Trophoblast cell (in vitro differentiated cells and primary cell): ENCODE measurements around the gene SMIM22.

Source experiments
- DNase-seq, 2 donors: peaks; one replicate each; pipeline ENCODE4 v3.0.0-alpha.2; 2016
- H2AFZ ChIP-seq: 2 replicates; pipeline ENCODE4 v1.6.1; 2013; ENCODE audit warnings: low read length, moderate library complexity, mild to moderate bottlenecking; ENCODE audit not compliant: insufficient read depth, poor library complexity
- H2AK5ac ChIP-seq: 2 replicates; pipeline ENCODE4 v1.6.1; 2013; ENCODE audit warnings: mild to moderate bottlenecking, low read length
- H2BK120ac ChIP-seq: 2 replicates; pipeline ENCODE4 v1.6.1; 2013; ENCODE audit warnings: low read length, mild to moderate bottlenecking, moderate library complexity; ENCODE audit not compliant: insufficient read depth, poor library complexity
- H2BK12ac ChIP-seq: 2 replicates; pipeline ENCODE4 v1.6.1; 2013; ENCODE audit warnings: mild to moderate bottlenecking, low read length, moderate library complexity
- H2BK5ac ChIP-seq: 2 replicates; pipeline ENCODE4 v1.6.1; 2013; ENCODE audit warnings: low read length, low read depth, moderate library complexity, mild to moderate bottlenecking; ENCODE audit not compliant: poor library complexity
- H3K14ac ChIP-seq: 2 replicates; pipeline ENCODE4 v1.6.1; 2013; ENCODE audit warnings: mild to moderate bottlenecking, low read length
- H3K18ac ChIP-seq: 2 replicates; pipeline ENCODE4 v1.6.1; 2013; ENCODE audit warnings: mild to moderate bottlenecking, low read length
- H3K23ac ChIP-seq: 2 replicates; pipeline ENCODE4 v1.6.1; 2013; ENCODE audit warnings: low read length
- H3K27ac ChIP-seq: 2 replicates; pipeline ENCODE4 v1.5.1; 2013; ENCODE audit warnings: low read depth, mild to moderate bottlenecking, inconsistent platforms, low read length, moderate library complexity
- H3K27me3 ChIP-seq: 2 replicates; pipeline ENCODE4 v1.6.1; 2013; ENCODE audit warnings: inconsistent platforms, mild to moderate bottlenecking, low read length, moderate library complexity; ENCODE audit not compliant: insufficient read depth
- H3K36me3 ChIP-seq, 2 experiments: 1 replicate in 1 of 2; 2 replicates in 1 of 2; pipeline ENCODE4 v1.6.1; 2013; ENCODE audit warnings: low read length in 2 of 2, mild to moderate bottlenecking in 2 of 2, moderate library complexity in 1 of 2; ENCODE audit not compliant: insufficient read depth in 2 of 2, control insufficient read depth in 1 of 2
- H3K4ac ChIP-seq: 2 replicates; pipeline ENCODE4 v1.6.1; 2013; ENCODE audit warnings: low read depth, mild to moderate bottlenecking, low read length, moderate library complexity
- H3K4me1 ChIP-seq, 2 experiments: 1 replicate in 1 of 2; 2 replicates in 1 of 2; pipeline ENCODE4 v1.6.1; 2013; ENCODE audit warnings: low read length in 2 of 2, mild to moderate bottlenecking in 2 of 2, moderate library complexity in 1 of 2; ENCODE audit not compliant: insufficient read depth in 2 of 2, control insufficient read depth in 1 of 2
- H3K4me2 ChIP-seq: 2 replicates; pipeline ENCODE4 v1.6.1; 2013; ENCODE audit warnings: inconsistent platforms, mild to moderate bottlenecking, low read length, moderate library complexity
- H3K4me3 ChIP-seq: 2 replicates; pipeline ENCODE4 v1.5.1; 2013; ENCODE audit warnings: mild to moderate bottlenecking, low read depth, low read length, inconsistent platforms
- H3K79me1 ChIP-seq: one replicate; pipeline ENCODE4 v1.6.1; 2013; ENCODE audit warnings: low read length
- H3K79me2 ChIP-seq: 2 replicates; pipeline ENCODE4 v1.6.1; 2013; ENCODE audit warnings: low read length, mild to moderate bottlenecking; ENCODE audit not compliant: control insufficient read depth, insufficient read depth, poor library complexity
- H3K9ac ChIP-seq: 2 replicates; pipeline ENCODE4 v1.6.1; 2013; ENCODE audit warnings: mild to moderate bottlenecking, low read length
- H3K9me3 ChIP-seq: 2 replicates; pipeline ENCODE4 v1.6.1; 2013; ENCODE audit warnings: low read depth, mild to moderate bottlenecking, control low read depth, inconsistent platforms, low read length; ENCODE audit not compliant: insufficient read depth
- H4K12ac ChIP-seq: 2 replicates; pipeline ENCODE4 v1.6.1; 2013; ENCODE audit warnings: low read depth, mild to moderate bottlenecking, low read length, moderate library complexity
- H4K8ac ChIP-seq: 2 replicates; pipeline ENCODE4 v1.6.1; 2013; ENCODE audit warnings: low read depth, mild to moderate bottlenecking, low read length, moderate library complexity
- H4K91ac ChIP-seq: one replicate; pipeline ENCODE4 v1.6.1; 2013; ENCODE audit warnings: low read depth, mild to moderate bottlenecking, low read length, moderate library complexity
- WGBS: extraction: QIAGEN DNeasy Blood & Tissue Kit; methylation state at CpG from one replicate; pipeline ENCODE4 v1.1.7; 2013; ENCODE audit warnings: missing lambda C conversion rate; ENCODE audit not compliant: insufficient read length, insufficient coverage; ENCODE audit errors: extremely low coverage; 5-methylcytosine and 5-hydroxymethylcytosine counted together

Gene SMIM22

GRCh38 chr16:4762205-4762604, 33.0 kb upstream of the SMIM22 start:
- H2BK5ac ChIP-seq, result no peak overlapping the region
- H3K14ac ChIP-seq, result no peak overlapping the region
- peaks cover 5% of the 10 kb centered on the region for H3K79me2 ChIP-seq
- H3K36me3 ChIP-seq, result peaks cover 61 to 65% of the 10 kb centered on the region in 2 experiments
- WGBS, result no CpG with 5 or more reads among the region's 9 CpGs
- no peak overlapping the region for H3K27ac ChIP-seq
- no peak overlapping the region for H3K4me3 ChIP-seq
- H3K4ac ChIP-seq, result no peak overlapping the region
- no peak overlapping the region for H3K18ac ChIP-seq
- no peak overlapping the region for H3K23ac ChIP-seq
- no peak overlapping the region for H2BK120ac ChIP-seq
- no peak overlapping the region for H2BK12ac ChIP-seq
- H3K79me1 ChIP-seq, result peaks cover 3% of the 10 kb centered on the region
- DNase-seq, result no peak
- H4K91ac ChIP-seq, result no peak overlapping the region
- no peak overlapping the region for H4K12ac ChIP-seq
- no peak overlapping the region for H2AK5ac ChIP-seq
- H3K4me2 ChIP-seq, result no peak overlapping the region
- no peaks in the 10 kb centered on the region for H3K27me3 ChIP-seq
- H2AFZ ChIP-seq, result no peak overlapping the region
- peaks cover under 1% of the 10 kb centered on the region for H3K9me3 ChIP-seq
- no peak overlapping the region for H3K9ac ChIP-seq
- H3K4me1 ChIP-seq, result peaks cover 3 to 10% of the 10 kb centered on the region in 2 experiments
- no peak overlapping the region for H4K8ac ChIP-seq

GRCh38 chr16:4763791-4764190, 31.4 kb upstream of the SMIM22 start:
- H4K8ac ChIP-seq, result no peak overlapping the region
- H3K79me2 ChIP-seq, result peaks cover 5% of the 10 kb centered on the region
- no peak overlapping the region for H2AFZ ChIP-seq
- H3K23ac ChIP-seq, result no peak overlapping the region
- H3K27ac ChIP-seq, result no peak overlapping the region
- no peak overlapping the region for H3K4me2 ChIP-seq
- H3K9me3 ChIP-seq, result peaks cover 2% of the 10 kb centered on the region
- H4K91ac ChIP-seq, result no peak overlapping the region
- no peaks in the 10 kb centered on the region for H3K27me3 ChIP-seq
- no peak overlapping the region for H2BK120ac ChIP-seq
- H3K9ac ChIP-seq, result no peak overlapping the region
- H3K36me3 ChIP-seq, result peaks cover 50 to 57% of the 10 kb centered on the region in 2 experiments
- H2BK12ac ChIP-seq, result no peak overlapping the region
- no peak overlapping the region for H3K4ac ChIP-seq
- H4K12ac ChIP-seq, result no peak overlapping the region
- no peak overlapping the region for H2BK5ac ChIP-seq
- H2AK5ac ChIP-seq, result no peak overlapping the region
- H3K79me1 ChIP-seq, result peaks cover 6% of the 10 kb centered on the region
- no CpG with 5 or more reads among the region's 7 CpGs for WGBS
- no peak for DNase-seq
- H3K14ac ChIP-seq, result no peak overlapping the region
- H3K4me1 ChIP-seq, result peaks cover 6 to 14% of the 10 kb centered on the region in 2 experiments
- H3K18ac ChIP-seq, result peak overlapping the region; percentile 3
- H3K4me3 ChIP-seq, result no peak overlapping the region

GRCh38 chr16:4765511-4766474, 29.4 kb upstream of the SMIM22 start:
- H3K79me1 ChIP-seq, result peaks cover 9% of the 10 kb centered on the region
- peaks cover 7% of the 10 kb centered on the region for H3K79me2 ChIP-seq
- no peak overlapping the region for H4K8ac ChIP-seq
- H3K27ac ChIP-seq, result no peak overlapping the region
- H3K9ac ChIP-seq, result no peak overlapping the region
- H3K18ac ChIP-seq, result peak overlapping the region; percentile 1
- peak overlapping the region; percentile 73 for H3K4me2 ChIP-seq
- H3K4ac ChIP-seq, result peak overlapping the region; percentile 75
- no peak overlapping the region for H4K91ac ChIP-seq
- H3K4me3 ChIP-seq, result no peak overlapping the region
- DNase-seq, result no peak
- H4K12ac ChIP-seq, result no peak overlapping the region
- no peaks in the 10 kb centered on the region for H3K27me3 ChIP-seq
- no peak overlapping the region for H3K23ac ChIP-seq
- WGBS, result no CpG with 5 or more reads among the region's 26 CpGs
- peaks cover 9 to 14% of the 10 kb centered on the region in 2 experiments for H3K4me1 ChIP-seq
- no peak overlapping the region for H2BK12ac ChIP-seq
- H2BK5ac ChIP-seq, result no peak overlapping the region
- no peak overlapping the region for H2BK120ac ChIP-seq
- H2AFZ ChIP-seq, result no peak overlapping the region
- H2AK5ac ChIP-seq, result no peak overlapping the region
- H3K36me3 ChIP-seq, result peaks cover 35 to 40% of the 10 kb centered on the region in 2 experiments
- H3K9me3 ChIP-seq, result peaks cover 2% of the 10 kb centered on the region
- no peak overlapping the region for H3K14ac ChIP-seq

- peaks cover 28 to 31% of the 10 kb centered on the region in 2 experiments for H3K36me3 ChIP-seq
- H3K27ac ChIP-seq, result peak within 1 kb of the TSS; percentile 54
- peak within 1 kb of the TSS; percentile 99 for H3K4me3 ChIP-seq
- H3K79me2 ChIP-seq, result peaks cover 7% of the 10 kb centered on the region
- peak within 1 kb of the TSS; percentile 97 for H4K8ac ChIP-seq
- no peak within 1 kb of the TSS for H2BK12ac ChIP-seq
- H3K79me1 ChIP-seq, result peaks cover 9% of the 10 kb centered on the region
- H2AK5ac ChIP-seq, result peak within 1 kb of the TSS; percentile 46
- no peak within 1 kb of the TSS for H3K23ac ChIP-seq
- H3K9ac ChIP-seq, result peak within 1 kb of the TSS; percentile 91
- peak within 1 kb of the TSS; percentile 80 for H2BK5ac ChIP-seq
- WGBS, result no CpG with 5 or more reads among the region's 72 CpGs
- H2AFZ ChIP-seq, result peak within 1 kb of the TSS; percentile 94
- peak within 1 kb of the TSS; percentile 75 for H3K4ac ChIP-seq
- H4K91ac ChIP-seq, result peak within 1 kb of the TSS; percentile 87
- no peaks in the 10 kb centered on the region for H3K27me3 ChIP-seq
- H3K4me1 ChIP-seq, result peaks cover 9 to 14% of the 10 kb centered on the region in 2 experiments
- peak; percentile 97 to 99 for DNase-seq
- H3K9me3 ChIP-seq, result peaks cover 2% of the 10 kb centered on the region
- H2BK120ac ChIP-seq, result peak within 1 kb of the TSS; percentile 82
- H3K18ac ChIP-seq, result peak within 1 kb of the TSS; percentile 95
- H3K14ac ChIP-seq, result peak within 1 kb of the TSS; percentile 98
- peak within 1 kb of the TSS; percentile 96 for H3K4me2 ChIP-seq
- peak within 1 kb of the TSS; percentile 96 for H4K12ac ChIP-seq
Measured at GRCh38 chr16:4766875-4767628, 28.1 kb upstream of the SMIM22 start, which contains the start of gene ZNF500. ZNF500 (minus strand) TSS chr16:4767162; CDS start chr16:4765978, 1,184 bp downstream.
